Measurements from ENCODE around the gene TXNRD2.

The TXNRD2 gene

GRCh38 chr22:19850763-19851109, 90.9 kb downstream of the TXNRD2 start:
- peaks cover 32% of the 10 kb centered on the region for H3K36me3 Mint-ChIP-seq (ENCODE audit: low read depth)
- ATAC-seq (no peak), DNase-seq (no peak)
- H3K4me1 Mint-ChIP-seq = peaks cover 34% of the 10 kb centered on the region
- H3K27me3 Mint-ChIP-seq = no peaks in the 10 kb centered on the region
- no peaks in the 10 kb centered on the region for H3K9me3 Mint-ChIP-seq
- no peak overlapping the region for H3K4me3 Mint-ChIP-seq
- H3K27ac Mint-ChIP-seq = peak overlapping the region; percentile 14

GRCh38 chr22:19849835-19850762, 91.5 kb downstream of the TXNRD2 start:
- no peak for ATAC-seq
- Mint-ChIP-seq H3K4me1 (peaks cover 34% of the 10 kb centered on the region), H3K27me3 (no peaks in the 10 kb centered on the region), H3K9me3 (no peaks in the 10 kb centered on the region), H3K4me3 (no peak overlapping the region), H3K27ac (peak overlapping the region; percentile 14), H3K36me3 (ENCODE audit: low read depth) (peaks cover 32% of the 10 kb centered on the region)
- DNase-seq = no peak

GRCh38 chr22:19848298-19849224, 93.1 kb downstream of the TXNRD2 start:
- no peaks in the 10 kb centered on the region for H3K9me3 Mint-ChIP-seq
- H3K36me3 Mint-ChIP-seq (ENCODE audit: low read depth) = peaks cover 32% of the 10 kb centered on the region
- ATAC-seq (no peak), DNase-seq (no peak)
- peaks cover 39% of the 10 kb centered on the region for H3K4me1 Mint-ChIP-seq
- no peaks in the 10 kb centered on the region for H3K27me3 Mint-ChIP-seq
- H3K4me3 Mint-ChIP-seq = no peak overlapping the region
- H3K27ac Mint-ChIP-seq = no peak overlapping the region

- Mint-ChIP-seq H3K36me3 (ENCODE audit: low read depth) (peaks cover 22% of the 10 kb centered on the region), H3K27me3 (no peaks in the 10 kb centered on the region), H3K4me3 (no peak overlapping the region), H3K4me1 (peaks cover 26% of the 10 kb centered on the region), H3K9me3 (no peaks in the 10 kb centered on the region), H3K27ac (no peak overlapping the region)
- DNase-seq (no peak), ATAC-seq (no peak)
These were observed 94.3 kb downstream of the TXNRD2 start for GRCh38 chr22:19847345-19847632.

DNA sequence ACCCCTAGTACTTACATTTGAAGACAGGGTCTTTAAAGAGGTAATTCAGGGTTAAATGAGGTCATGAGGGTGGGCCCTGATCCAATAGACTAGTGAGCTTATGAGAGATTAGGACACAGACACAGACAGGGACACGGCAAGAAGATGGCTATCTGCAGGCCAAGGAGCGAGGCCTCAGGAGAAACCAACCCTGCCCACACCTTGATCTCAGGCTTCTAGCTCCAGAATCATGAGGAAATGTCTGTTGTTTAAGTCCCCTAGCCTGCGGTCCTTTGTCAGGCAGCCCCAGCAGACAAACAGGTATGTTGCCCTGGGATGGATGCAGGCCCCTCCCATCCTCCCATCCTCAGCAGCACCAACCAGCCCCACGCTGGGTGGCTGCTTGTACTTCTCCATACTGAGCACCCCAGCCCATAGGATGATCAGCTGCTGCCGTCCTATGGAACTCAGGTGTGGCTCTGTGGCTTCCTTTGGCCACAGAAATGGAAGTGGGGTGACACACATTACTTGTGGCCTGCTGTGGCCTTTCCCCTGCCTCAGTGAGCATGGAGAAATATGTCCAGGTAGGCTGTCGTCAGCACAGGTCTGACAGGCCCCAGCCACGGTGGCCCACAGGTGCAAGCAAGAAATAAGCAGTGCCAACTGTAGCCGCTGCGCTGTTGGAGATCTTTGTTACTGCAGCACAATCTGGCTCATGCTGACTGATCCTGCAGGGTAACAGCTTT, 94.8 kb downstream of the TXNRD2 start:
- no peaks in the 10 kb centered on the region for H3K27me3 Mint-ChIP-seq
- H3K36me3 Mint-ChIP-seq (ENCODE audit: low read depth) = peaks cover 19% of the 10 kb centered on the region
- peaks cover 22% of the 10 kb centered on the region for H3K4me1 Mint-ChIP-seq
- no peaks in the 10 kb centered on the region for H3K9me3 Mint-ChIP-seq
- DNase-seq (no peak), ATAC-seq (no peak)
- H3K4me3 Mint-ChIP-seq = no peak overlapping the region
- no peak overlapping the region for H3K27ac Mint-ChIP-seq

DNA sequence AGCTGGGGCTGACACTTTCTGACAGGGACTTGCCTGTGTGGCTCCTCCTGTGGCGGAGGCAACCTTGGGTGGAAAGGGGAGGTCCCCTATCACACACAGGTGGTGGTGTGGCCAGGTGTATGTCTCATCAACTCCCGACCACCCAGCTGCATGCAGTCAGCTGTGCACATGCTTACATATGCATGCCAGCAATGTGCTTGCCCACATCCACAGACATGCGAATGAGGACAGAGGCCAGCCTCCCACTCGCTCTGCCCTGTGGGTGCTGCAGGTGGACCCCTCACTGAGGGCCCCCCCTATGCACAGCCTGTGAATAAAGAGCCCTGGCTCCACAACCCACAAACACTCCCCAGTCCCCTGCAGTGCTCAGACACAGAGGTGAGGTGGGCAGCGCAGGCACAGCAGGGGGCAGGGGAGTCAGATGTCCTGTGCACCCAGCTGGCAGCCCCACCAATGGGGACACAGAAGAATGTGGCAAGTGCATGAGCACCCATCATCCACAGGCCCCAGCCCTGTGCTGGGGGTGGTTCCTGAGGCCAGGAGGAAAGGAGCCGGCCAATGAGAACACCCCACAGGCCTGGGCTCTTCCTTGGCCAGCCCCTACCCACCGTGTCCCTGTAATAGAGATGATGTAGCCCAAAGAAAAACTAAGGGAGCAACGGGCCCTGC, 96.4 kb downstream of the TXNRD2 start:
- Mint-ChIP-seq H3K27ac (no peak overlapping the region), H3K36me3 (ENCODE audit: low read depth) (peaks cover 13% of the 10 kb centered on the region), H3K4me1 (peaks cover 15% of the 10 kb centered on the region), H3K9me3 (no peaks in the 10 kb centered on the region), H3K27me3 (no peaks in the 10 kb centered on the region), H3K4me3 (no peak overlapping the region)
- no peak for ATAC-seq
- DNase-seq = no peak

DNA sequence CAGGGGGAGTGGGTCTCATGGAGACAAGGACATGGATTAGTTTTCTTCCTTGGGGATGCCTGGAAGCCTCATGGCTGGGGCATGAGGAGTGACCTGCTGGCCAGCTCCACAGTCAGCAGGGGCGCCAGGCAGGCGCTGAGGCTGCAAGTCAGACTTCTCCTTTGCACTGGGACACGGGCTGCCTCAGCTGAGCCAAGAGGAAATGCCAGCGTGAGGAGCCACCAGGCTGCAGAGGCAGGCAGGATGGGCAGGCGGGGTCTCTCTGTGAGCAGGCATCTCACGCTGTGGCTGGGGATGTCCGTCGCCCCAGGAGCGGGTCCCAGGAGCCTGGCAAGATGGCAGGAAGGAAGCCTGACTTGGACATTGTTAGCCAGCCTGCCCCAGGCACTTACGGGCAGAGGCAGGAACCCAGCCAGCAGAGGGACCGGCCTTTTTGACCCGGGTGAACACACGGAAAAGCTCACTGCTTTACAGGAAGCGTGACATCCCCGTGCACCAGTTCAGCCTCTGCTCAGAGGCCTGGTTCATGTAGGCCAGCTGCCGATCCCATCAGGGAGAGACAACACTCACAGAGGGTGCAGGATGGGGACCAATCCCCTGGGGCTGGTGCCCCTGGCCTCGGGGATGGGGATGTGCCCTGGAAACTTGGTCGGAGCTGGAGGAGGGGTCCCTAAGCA, 97.1 kb downstream of the TXNRD2 start:
- DNase-seq = no peak
- H3K4me3 Mint-ChIP-seq = no peak overlapping the region
- no peaks in the 10 kb centered on the region for H3K9me3 Mint-ChIP-seq
- H3K36me3 Mint-ChIP-seq (ENCODE audit: low read depth) = peaks cover 8% of the 10 kb centered on the region
- ATAC-seq = no peak
- peak overlapping the region; percentile 27 for H3K27ac Mint-ChIP-seq
- peaks cover 14% of the 10 kb centered on the region for H3K4me1 Mint-ChIP-seq
- no peaks in the 10 kb centered on the region for H3K27me3 Mint-ChIP-seq

- Mint-ChIP-seq H3K9me3 (no peaks in the 10 kb centered on the region), H3K27me3 (no peaks in the 10 kb centered on the region), H3K4me1 (peaks cover 14% of the 10 kb centered on the region), H3K4me3 (no peak overlapping the region), H3K36me3 (ENCODE audit: low read depth) (peaks cover 8% of the 10 kb centered on the region), H3K27ac (peak overlapping the region; percentile 27)
- ATAC-seq (no peak), DNase-seq (no peak)
These were observed 97.7 kb downstream of the TXNRD2 start for GRCh38 chr22:19843857-19844376.

DNA sequence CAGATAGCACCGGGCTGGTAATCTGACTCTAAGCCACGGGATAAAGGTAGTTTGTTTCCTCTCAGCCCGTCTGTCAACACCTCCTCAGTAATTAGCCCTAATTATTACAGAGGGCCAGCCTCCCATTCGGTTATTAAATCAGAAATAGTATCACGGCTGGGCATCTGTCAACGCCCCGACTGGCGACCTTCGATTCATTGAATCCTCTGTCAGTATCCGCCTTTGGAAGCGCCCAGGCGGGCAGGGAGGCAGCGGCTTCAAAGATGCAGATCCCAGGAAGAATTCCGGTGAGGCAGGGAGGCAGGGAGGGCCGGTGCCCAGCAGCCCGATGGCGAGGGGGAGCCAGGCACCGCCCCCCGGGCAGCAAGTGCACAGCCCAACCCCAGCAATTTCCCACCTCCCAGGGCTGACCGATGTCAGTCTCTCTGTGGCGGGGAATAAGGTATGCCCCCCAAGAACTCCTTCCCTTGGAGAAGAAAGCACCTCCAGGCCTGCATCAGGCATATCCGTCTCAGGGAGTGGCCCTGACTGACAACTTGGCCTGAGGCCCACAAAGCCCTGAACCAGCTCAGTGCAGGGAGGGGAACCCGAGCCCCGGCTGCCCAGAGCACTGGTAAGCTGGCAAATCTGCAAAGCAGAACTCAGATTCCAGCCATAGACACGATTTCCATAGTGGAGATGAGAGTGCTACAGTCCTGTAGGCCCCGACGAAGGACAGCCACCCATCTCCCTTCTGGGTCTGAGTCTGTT, 98.3 kb downstream of the TXNRD2 start:
- ATAC-seq = no peak
- Mint-ChIP-seq H3K27me3 (no peaks in the 10 kb centered on the region), H3K4me3 (no peak overlapping the region), H3K9me3 (no peaks in the 10 kb centered on the region), H3K27ac (no peak overlapping the region), H3K36me3 (ENCODE audit: low read depth) (peaks cover 8% of the 10 kb centered on the region), H3K4me1 (peaks cover 16% of the 10 kb centered on the region)
- no peak for DNase-seq

DNA sequence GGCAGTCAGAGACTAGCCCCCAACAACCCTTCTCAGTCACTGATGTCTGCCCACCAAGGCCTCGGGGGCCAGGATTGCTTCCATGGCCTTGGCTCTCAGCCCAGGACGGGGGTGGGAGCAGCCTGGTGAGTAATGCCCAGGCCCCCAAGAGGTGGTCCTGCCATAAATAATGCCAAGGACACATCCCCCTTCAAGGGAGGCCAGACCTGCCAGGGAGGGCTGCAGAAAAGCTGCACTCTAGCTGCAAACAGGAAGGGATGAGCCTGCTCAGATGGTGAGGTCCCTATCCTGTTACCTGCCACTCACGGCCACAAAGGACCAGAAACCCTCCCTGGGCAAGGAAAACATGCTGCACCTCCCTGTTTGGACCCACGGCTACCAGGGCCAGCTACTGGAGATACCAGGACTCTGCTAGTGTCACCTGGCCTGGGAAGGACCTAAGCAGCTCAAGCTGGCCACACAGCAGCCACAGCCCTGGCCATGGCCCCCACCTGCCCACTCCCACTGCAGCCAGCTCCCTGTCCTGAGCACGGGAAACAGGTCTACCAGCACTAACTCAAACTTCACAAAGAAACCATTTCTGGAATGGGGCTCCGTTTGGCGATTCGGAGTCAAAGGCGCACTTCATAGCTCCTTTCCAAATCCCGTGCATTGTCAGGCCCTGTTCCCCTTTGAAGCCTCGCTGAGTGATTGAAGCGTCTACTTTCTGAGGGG, 99.1 kb downstream of the TXNRD2 start:
- Mint-ChIP-seq H3K27me3 (no peaks in the 10 kb centered on the region), H3K9me3 (no peaks in the 10 kb centered on the region), H3K4me3 (no peak overlapping the region), H3K36me3 (ENCODE audit: low read depth) (peaks cover 5% of the 10 kb centered on the region), H3K27ac (no peak overlapping the region), H3K4me1 (peaks cover 16% of the 10 kb centered on the region)
- DNase-seq = no peak
- ATAC-seq = no peak

GRCh38 chr22:19841641-19842392, 99.8 kb downstream of the TXNRD2 start:
- ATAC-seq = no peak

More at GRCh38 chr22:19841641-19842392, 99.8 kb downstream of the TXNRD2 start:
- Mint-ChIP-seq H3K27ac (no peak overlapping the region), H3K4me3 (no peak overlapping the region), H3K36me3 (ENCODE audit: low read depth) (peaks cover 4% of the 10 kb centered on the region), H3K9me3 (no peaks in the 10 kb centered on the region), H3K27me3 (no peaks in the 10 kb centered on the region), H3K4me1 (peaks cover 16% of the 10 kb centered on the region)
- DNase-seq = no peak

Data from activated naive CD8-positive, alpha-beta T cell treated with anti-CD3 and anti-CD28 coated beads, Interleukin-2, amount 50 U/mL, for 24 hours (primary cell).